Peyer's patch (tissue), 4 donors: ENCODE data around the gene KCNMA1. TPM values are rescaled to one million over a fixed set of nuclear protein-coding genes. Genes with fewer than 3 reads are reported as not detected.
A peak's percentile ranks its signal among the peaks of the same experiment; 100 is the strongest.

Experiments
- DNase-seq, 3 donors: peaks; one replicate each; pipeline ENCODE4 v3.0.0-alpha.2; 2017 to 2019
- H3K27ac ChIP-seq, 4 donors: fragments of 200-600 bp; sonication (generic); one replicate each; pipeline ENCODE4 v1.5.1; 2016 to 2019
- H3K27me3 ChIP-seq, 2 donors: fragments of 200-600 bp; sonication (generic); one replicate each; pipeline ENCODE4 v1.5.1; 2019
- H3K36me3 ChIP-seq, 3 donors: fragments of 200-600 bp; sonication (generic); one replicate each; pipeline ENCODE4 v1.5.1; 2016 to 2019
- H3K4me1 ChIP-seq, 4 donors: fragments of 200-600 bp; sonication (generic); one replicate each; pipeline ENCODE4 v1.5.1; 2016 to 2019
- H3K4me3 ChIP-seq, 4 donors: fragments of 200-600 bp; sonication (generic); 1 replicate in 3 of 4; 2 replicates in 1 of 4; pipeline ENCODE4 v1.5.1; 2016 to 2019; ENCODE audit warnings: mild to moderate bottlenecking in 1 of 4
- H3K9me3 ChIP-seq, 4 donors: fragments of 200-600 bp; sonication (generic); one replicate each; pipeline ENCODE4 v1.5.1; 2016 to 2019; ENCODE audit warnings: mild to moderate bottlenecking in 1 of 4
- CTCF ChIP-seq, 6 experiments: fragments of 450-650 bp in 4 of 6; fragments of 200-600 bp in 2 of 6; sonication (generic) in 1 of 6; IDR thresholded peaks; one replicate each; pipeline ENCODE4 v1.5.1; 2017 to 2019; ENCODE audit warnings: antibody characterized with exemption in 6 of 6, mild to moderate bottlenecking in 3 of 6, moderate library complexity in 1 of 6
- POLR2A ChIP-seq, 2 donors: fragments of 450-650 bp; IDR thresholded peaks; one replicate each; pipeline ENCODE4 v1.5.1; 2017; ENCODE audit warnings: antibody characterized with exemption in 2 of 2, mild to moderate bottlenecking in 2 of 2, moderate library complexity in 2 of 2
- total RNA-seq, 4 donors: library from RNA; depleted of rRNA; stranded (reverse); fragments of >200 nt; gene quantifications; one replicate each; pipeline ENCODE4 v1.1.0, GENCODE V29; 2016

The KCNMA1 gene
- total RNA-seq, 4 donors from 2014 or later, result 17.8 to 29.1 (median 23.9) TPM

GRCh38 chr10:77315496-77316129, 322.0 kb downstream of the KCNMA1 start:
- TF ChIP-seq POLR2A (IDR thresholded peaks at IDR 0.05), result no peak
- TF ChIP-seq CTCF (IDR thresholded peaks at IDR 0.05), result no peak
- no peak for DNase-seq
- H3K27me3 ChIP-seq, result no peaks in the 10 kb centered on the region

GRCh38 chr10:77313066-77313750, 324.4 kb downstream of the KCNMA1 start:
- DNase-seq, result no peak
- H3K4me3 ChIP-seq, result no peak overlapping the region
- H3K27me3 ChIP-seq, result no peaks in the 10 kb centered on the region
- H3K4me1 ChIP-seq, result no peaks in the 10 kb centered on the region
- no peak overlapping the region for H3K27ac ChIP-seq
- no peaks in the 10 kb centered on the region for H3K9me3 ChIP-seq
- H3K36me3 ChIP-seq, result no peaks in the 10 kb centered on the region
- TF ChIP-seq CTCF (IDR thresholded peaks at IDR 0.05) (no peak), POLR2A (IDR thresholded peaks at IDR 0.05) (no peak)

More at GRCh38 chr10:77315496-77316129, 322.0 kb downstream of the KCNMA1 start:
- H3K4me1 ChIP-seq, result no peaks in the 10 kb centered on the region
- no peak overlapping the region for H3K4me3 ChIP-seq
- H3K27ac ChIP-seq, result no peak overlapping the region
- no peaks in the 10 kb centered on the region for H3K36me3 ChIP-seq
- H3K9me3 ChIP-seq, result no peaks in the 10 kb centered on the region

- no peak for DNase-seq
- TF ChIP-seq CTCF (IDR thresholded peaks at IDR 0.05) (no peak), POLR2A (IDR thresholded peaks at IDR 0.05) (no peak)
- Histone ChIP-seq H3K4me1 (no peaks in the 10 kb centered on the region), H3K36me3 (no peaks in the 10 kb centered on the region), H3K9me3 (no peaks in the 10 kb centered on the region), H3K4me3 (no peak overlapping the region), H3K27me3 (no peaks in the 10 kb centered on the region), H3K27ac (no peak overlapping the region)
Observed at GRCh38 chr10:77311186-77311585, 326.4 kb downstream of the KCNMA1 start.

GRCh38 chr10:77310288-77310840, 327.2 kb downstream of the KCNMA1 start:
- no peak for TF ChIP-seq POLR2A (IDR thresholded peaks at IDR 0.05)
- H3K27me3 ChIP-seq, result no peaks in the 10 kb centered on the region
- H3K9me3 ChIP-seq, result no peaks in the 10 kb centered on the region
- no peak overlapping the region for H3K4me3 ChIP-seq
- H3K36me3 ChIP-seq, result no peaks in the 10 kb centered on the region
- H3K27ac ChIP-seq, result peak overlapping the region in 1 of 4 donors; percentile 12
- DNase-seq, result no peak
- no peaks in the 10 kb centered on the region for H3K4me1 ChIP-seq

GRCh38 chr10:77309509-77309908, 328.1 kb downstream of the KCNMA1 start:
- no peak overlapping the region for H3K27ac ChIP-seq
- H3K4me1 ChIP-seq, result no peaks in the 10 kb centered on the region
- H3K4me3 ChIP-seq, result no peak overlapping the region
- TF ChIP-seq POLR2A (IDR thresholded peaks at IDR 0.05) (no peak), CTCF (IDR thresholded peaks at IDR 0.05) (no peak)
- H3K9me3 ChIP-seq, result no peaks in the 10 kb centered on the region
- DNase-seq, result no peak
- no peaks in the 10 kb centered on the region for H3K27me3 ChIP-seq
- H3K36me3 ChIP-seq, result no peaks in the 10 kb centered on the region

- Histone ChIP-seq H3K4me3 (no peak overlapping the region), H3K9me3 (no peaks in the 10 kb centered on the region), H3K4me1 (no peaks in the 10 kb centered on the region), H3K27me3 (no peaks in the 10 kb centered on the region), H3K36me3 (no peaks in the 10 kb centered on the region), H3K27ac (no peak overlapping the region)
- no peak for TF ChIP-seq CTCF (IDR thresholded peaks at IDR 0.05)
- TF ChIP-seq POLR2A (IDR thresholded peaks at IDR 0.05), result no peak
- no peak for DNase-seq
Observed at GRCh38 chr10:77309092-77309491, 328.5 kb downstream of the KCNMA1 start.
